ENCODE data around the gene UBAC1. TPM values are rescaled to one million over a fixed set of nuclear protein-coding genes. Genes with fewer than 3 reads are reported as not detected.

UBAC1 gene
- polyA plus RNA-seq, 1 of the 3 experiments (the other 2 are of a cell fraction): 67.7 TPM

DNA sequence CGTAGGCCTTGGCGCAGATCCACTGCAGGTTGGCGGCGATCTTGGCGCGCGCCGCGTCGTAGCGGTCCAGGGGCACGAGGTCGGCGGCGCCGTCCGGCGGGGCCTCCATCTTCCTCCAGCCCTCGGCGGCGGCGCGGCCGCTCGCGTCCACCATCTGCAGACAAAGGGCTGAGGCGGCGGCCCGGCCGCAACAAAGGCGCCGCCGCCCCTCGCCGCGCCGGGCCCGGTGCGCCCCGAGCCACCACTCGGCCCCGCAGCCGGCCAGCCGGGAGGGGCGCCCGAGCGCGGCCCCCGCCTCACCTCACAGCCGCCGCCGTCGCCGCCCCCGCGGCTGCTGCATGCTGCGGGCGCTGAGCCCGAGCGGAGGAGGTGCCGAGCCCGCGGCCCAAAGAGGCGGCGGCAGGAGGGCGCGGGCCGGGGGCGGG is 54.2 kb downstream of the UBAC1 start:
- Histone ChIP-seq H3K4me3 (ENCODE audit: low read depth in 2 of 2, low read length in 1 of 2) (peak overlapping the region; percentile 66 to 71; a peak in 3 of 4 replicates), H3K27me3 (ENCODE audit: insufficient read depth) (no peaks in the 10 kb centered on the region), H3K9me3 (no peaks in the 10 kb centered on the region), H3K9ac (no peak overlapping the region), H3K36me3 (replicated peaks in 1 of 2; ENCODE audit: control insufficient read depth in 1 of 2, insufficient read depth in 2 of 2, low read length in 1 of 2) (peaks cover 13 to 20% of the 10 kb centered on the region in 2 experiments), H3F3A (replicated peaks; ENCODE audit: insufficient read depth) (peaks cover 7% of the 10 kb centered on the region), H3K79me2 (ENCODE audit: insufficient read depth) (peaks cover 87% of the 10 kb centered on the region), H3K9me2 (no peaks in the 10 kb centered on the region), H3K4me1 (ENCODE audit: control insufficient read depth in 1 of 2, insufficient read depth in 2 of 2, low read depth in 1 of 2, low read length in 1 of 2) (peaks cover 20% of the 10 kb centered on the region in 2 experiments; a peak in 3 of 4 replicates), H3K27ac (ENCODE audit: low read depth in 2 of 2, low read length in 1 of 2) (peak overlapping the region in 1 of 2 experiments; percentile 73; a peak in 2 of 4 replicates), H4K20me1 (ENCODE audit: insufficient read depth) (peaks cover 42% of the 10 kb centered on the region), H2AFZ (ENCODE audit: low read depth) (no peak overlapping the region), H3K4me2 (no peak overlapping the region)
- CTCF ChIA-PET: interaction anchor here (1.2 to 2.2 kb wide), 3 partner anchors 10 to 215 kb away, joined by 3 to 6 read pairs (median 5); no protein-coding TSS in a partner anchor
- POLR2A ChIA-PET: no interaction called here
- no peak for TF ChIP-seq FOXJ3 (CRISPR knock-in tag; IDR thresholded peaks at IDR 0.05)
- TF ChIP-seq, protein P1, sequence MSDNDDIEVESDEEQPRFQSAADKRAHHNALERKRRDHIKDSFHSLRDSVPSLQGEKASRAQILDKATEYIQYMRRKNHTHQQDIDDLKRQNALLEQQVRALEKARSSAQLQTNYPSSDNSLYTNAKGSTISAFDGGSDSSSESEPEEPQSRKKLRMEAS (IDR thresholded peaks at IDR 0.05; ENCODE audit: low read depth): peak; percentile 34; the same call in 1 of the 2 replicates
- WGBS (ENCODE audit: low lambda C conversion rate): no CpG with 5 or more reads among the region's 69 CpGs
- no peak for DNase-seq

DNA sequence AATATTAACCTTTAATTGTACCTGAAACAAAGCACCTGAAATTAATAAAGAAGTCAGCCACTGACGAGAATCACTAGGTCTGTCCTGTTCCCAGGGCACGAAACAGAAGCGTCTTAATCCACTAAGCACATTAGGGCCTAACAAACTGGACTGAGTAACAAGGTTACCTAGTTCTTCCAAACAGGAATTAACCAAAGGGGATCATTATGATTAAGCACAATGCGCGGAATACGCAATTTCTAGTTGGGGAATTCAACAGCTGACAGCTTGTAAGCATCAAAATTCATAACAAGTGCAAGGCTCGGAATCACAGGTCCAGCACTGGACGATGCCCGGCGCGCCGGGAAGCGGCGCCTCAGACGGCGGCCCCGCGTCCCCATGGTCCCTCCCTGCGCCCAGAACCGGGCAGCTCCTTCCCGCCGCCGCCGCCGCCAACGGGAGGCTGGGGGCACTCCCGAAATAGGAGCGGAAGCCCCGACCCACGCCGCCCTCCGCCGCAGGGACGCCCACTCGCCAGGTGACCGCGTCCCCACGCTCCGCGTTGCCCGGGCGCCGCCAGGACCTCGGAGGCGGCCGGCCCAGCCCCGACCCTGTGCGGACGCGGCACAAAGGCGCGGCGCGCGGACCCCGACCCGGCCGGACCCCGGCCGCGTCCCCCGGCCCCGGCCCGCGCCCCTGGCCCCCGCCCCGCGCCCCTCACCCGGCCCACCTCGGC is 54.7 kb downstream of the UBAC1 start:
- Histone ChIP-seq H3K36me3 (replicated peaks in 1 of 2; ENCODE audit: control insufficient read depth in 1 of 2, insufficient read depth in 2 of 2, low read length in 1 of 2) (peaks cover 12 to 19% of the 10 kb centered on the region in 2 experiments), H3K9me3 (no peaks in the 10 kb centered on the region), H3K4me2 (peak overlapping the region; percentile 76), H4K20me1 (ENCODE audit: insufficient read depth) (peaks cover 48% of the 10 kb centered on the region), H3K79me2 (ENCODE audit: insufficient read depth) (peaks cover 90% of the 10 kb centered on the region), H3K9me2 (no peaks in the 10 kb centered on the region), H3K27me3 (ENCODE audit: insufficient read depth) (no peaks in the 10 kb centered on the region), H3K9ac (peak overlapping the region; percentile 42; the same call in 1 of the 2 replicates), H3K4me1 (ENCODE audit: control insufficient read depth in 1 of 2, insufficient read depth in 2 of 2, low read depth in 1 of 2, low read length in 1 of 2) (peaks cover 20% of the 10 kb centered on the region in 2 experiments; a peak in 3 of 4 replicates), H3K27ac (ENCODE audit: low read depth in 2 of 2, low read length in 1 of 2) (peak overlapping the region; percentile 34 to 73; a peak in 3 of 4 replicates), H3K4me3 (ENCODE audit: low read depth in 2 of 2, low read length in 1 of 2) (peak overlapping the region; percentile 66 to 71), H3F3A (replicated peaks; ENCODE audit: insufficient read depth) (peaks cover 7% of the 10 kb centered on the region), H2AFZ (ENCODE audit: low read depth) (no peak overlapping the region)
- TF ChIP-seq, protein P2, sequence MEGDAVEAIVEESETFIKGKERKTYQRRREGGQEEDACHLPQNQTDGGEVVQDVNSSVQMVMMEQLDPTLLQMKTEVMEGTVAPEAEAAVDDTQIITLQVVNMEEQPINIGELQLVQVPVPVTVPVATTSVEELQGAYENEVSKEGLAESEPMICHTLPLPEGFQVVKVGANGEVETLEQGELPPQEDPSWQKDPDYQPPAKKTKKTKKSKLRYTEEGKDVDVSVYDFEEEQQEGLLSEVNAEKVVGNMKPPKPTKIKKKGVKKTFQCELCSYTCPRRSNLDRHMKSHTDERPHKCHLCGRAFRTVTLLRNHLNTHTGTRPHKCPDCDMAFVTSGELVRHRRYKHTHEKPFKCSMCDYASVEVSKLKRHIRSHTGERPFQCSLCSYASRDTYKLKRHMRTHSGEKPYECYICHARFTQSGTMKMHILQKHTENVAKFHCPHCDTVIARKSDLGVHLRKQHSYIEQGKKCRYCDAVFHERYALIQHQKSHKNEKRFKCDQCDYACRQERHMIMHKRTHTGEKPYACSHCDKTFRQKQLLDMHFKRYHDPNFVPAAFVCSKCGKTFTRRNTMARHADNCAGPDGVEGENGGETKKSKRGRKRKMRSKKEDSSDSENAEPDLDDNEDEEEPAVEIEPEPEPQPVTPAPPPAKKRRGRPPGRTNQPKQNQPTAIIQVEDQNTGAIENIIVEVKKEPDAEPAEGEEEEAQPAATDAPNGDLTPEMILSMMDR (IDR thresholded peaks at IDR 0.05): no peak
- TF ChIP-seq SIN3A (IDR thresholded peaks at IDR 0.05; ENCODE audit: borderline replicate concordance, low read depth, low read length) (0 out of 2 replicates have a peak, but pooled peaks have one; percentile 20), FOSL2 (IDR thresholded peaks at IDR 0.05; ENCODE audit: borderline replicate concordance, low read depth) (no peak), TAF1 (IDR thresholded peaks at IDR 0.05; ENCODE audit: borderline replicate concordance, low read depth, low read length) (no peak), MXI1 (IDR thresholded peaks at IDR 0.05; ENCODE audit: low read depth, low read length) (peak; percentile 55; the same call in 1 of the 2 replicates), YY1 (IDR thresholded peaks at IDR 0.05; ENCODE audit: low read depth) (no peak), GATA2 (CRISPR knock-in tag; IDR thresholded peaks at IDR 0.05) (no peak)
- TF ChIP-seq, protein P1 (IDR thresholded peaks at IDR 0.05; ENCODE audit: low read depth): peak; percentile 0; the same call in 1 of the 2 replicates
- DNase-seq: peak; percentile 67
- POLR2A ChIA-PET: no interaction called here
- WGBS (ENCODE audit: low lambda C conversion rate): 2% methylated on average over 16 of the region's 70 CpGs
- CTCF ChIA-PET: interaction anchor here (1.2 to 2.2 kb wide), 3 partner anchors 9 to 216 kb away, joined by 3 to 6 read pairs (median 5); no protein-coding TSS in a partner anchor

Data from SK-N-SH (cell line).